GM12878 (cell line): Measurements from ENCODE around the gene PID1. TPM values are rescaled to one million over a fixed set of nuclear protein-coding genes. Genes with fewer than 3 reads are reported as not detected.

ENCODE experiments used
- ATAC-seq: fragments of 200-7000 bp; cut with Tn5 transposase; 3 replicates; pipeline ENCODE4 v1.9.1; 2020; ENCODE audit warnings: mild to moderate bottlenecking, moderate library complexity
- BruUV-seq: library from RNA; stranded (reverse); fragments of 400-500 nt; replicated peaks from 2 replicates; lab custom pipeline; 2021; lab: Mats Ljungman, UMichigan
- CTCF ChIA-PET: fragments of 300-600 bp; sonication (Branson Sonifier 250); formaldehyde crosslinking; extraction: SDS; loops from one replicate; lab custom pipeline; 2021; ENCODE audit warnings: inconsistent platforms; lab: Yijun Ruan, JAX
- POLR2A ChIA-PET: fragments of 350-600 bp; formaldehyde crosslinking; extraction: SDS; loops from one replicate; lab custom pipeline; 2021; ENCODE audit warnings: inconsistent platforms; lab: Charles Lee
- RAD21 ChIA-PET: fragments of 300-600 bp; sonication (Branson Sonifier 250); formaldehyde crosslinking; loops from one replicate; lab custom pipeline; 2023; ENCODE audit warnings: antibody characterized with exemption; ENCODE audit not compliant: unreplicated experiment; lab: Charles Lee
- SMC1A ChIA-PET: fragments of 300-600 bp; sonication (Branson Sonifier 250); formaldehyde crosslinking; loops from one replicate; lab custom pipeline; 2023; ENCODE audit not compliant: unreplicated experiment, uncharacterized antibody; lab: Charles Lee
- DNase-seq: peaks from one replicate; pipeline ENCODE4 v3.0.0-alpha.2; 2011; ENCODE audit warnings: low read depth, low spot score
- FAIRE-seq: peaks from 3 replicates; lab custom pipeline; 2011; peaks lifted over from hg19 to GRCh38; lab: Jason Lieb, UNC
- H2AFZ ChIP-seq: 2 replicates; pipeline ENCODE4 v1.6.0; 2011; ENCODE audit warnings: low read depth, low read length, control low read depth; ENCODE audit not compliant: control insufficient read depth
- H3K27ac ChIP-seq: 2 replicates; pipeline ENCODE4 v1.5.1; 2011; ENCODE audit warnings: control low read depth; ENCODE audit not compliant: control insufficient read depth, insufficient read depth
- H3K27me3 ChIP-seq, 2 experiments: replicated peaks in 1 of 2; 2 replicates each; pipeline versions ENCODE4 v1.6.0 to v1.6.1; 2011; ENCODE audit warnings: low read length in 1 of 2; ENCODE audit not compliant: control insufficient read depth in 2 of 2, insufficient read depth in 2 of 2
- H3K36me3 ChIP-seq, 2 experiments: 2 replicates each; pipeline ENCODE4 v1.5.1; 2011; ENCODE audit warnings: low read length in 1 of 2; ENCODE audit not compliant: control insufficient read depth in 2 of 2, insufficient read depth in 2 of 2
- H3K4me1 ChIP-seq: 2 replicates; pipeline ENCODE4 v1.6.1; 2011; ENCODE audit warnings: mild to moderate bottlenecking, low read length, moderate library complexity, mixed read lengths; ENCODE audit not compliant: control insufficient read depth, insufficient read depth
- H3K4me2 ChIP-seq: 2 replicates; pipeline ENCODE4 v1.6.0; 2011; ENCODE audit warnings: control low read depth; ENCODE audit not compliant: control insufficient read depth, insufficient read depth
- H3K4me3 ChIP-seq: fragments of 200-600 bp; sonication (generic); 2 replicates; pipeline ENCODE4 v1.5.1; 2016
- H3K79me2 ChIP-seq: 2 replicates; pipeline ENCODE4 v1.6.0; 2011; ENCODE audit warnings: low read length; ENCODE audit not compliant: control insufficient read depth, insufficient read depth
- H3K9ac ChIP-seq: 2 replicates; pipeline ENCODE4 v1.8.0; 2011; ENCODE audit warnings: low read length, control low read depth, mixed read lengths; ENCODE audit not compliant: control insufficient read depth, insufficient read depth
- H3K9me3 ChIP-seq: replicated peaks from 3 replicates; pipeline ENCODE4 v1.5.1; 2011; ENCODE audit warnings: mild to moderate bottlenecking, low read length; ENCODE audit not compliant: control insufficient read depth, insufficient read depth
- H4K20me1 ChIP-seq: 2 replicates; pipeline ENCODE4 v1.6.0; 2011; ENCODE audit not compliant: control insufficient read depth, insufficient read depth
- BCLAF1 ChIP-seq: fragments of 450-650 bp; IDR thresholded peaks from 2 replicates; pipeline ENCODE4 v1.6.1; 2017; ENCODE audit warnings: antibody characterized with exemption, mild to moderate bottlenecking, moderate library complexity
- BRCA1 ChIP-seq: IDR thresholded peaks from 2 replicates; pipeline ENCODE4 v1.6.1; 2011; ENCODE audit warnings: low read depth, low read length, improper control_type of control experiment
- CHD4 ChIP-seq: fragments of 200-600 bp; sonication (generic); IDR thresholded peaks from 2 replicates; pipeline ENCODE4 v1.6.1; 2016; ENCODE audit warnings: mild to moderate bottlenecking
- EED ChIP-seq: sonication (generic); IDR thresholded peaks from 2 replicates; pipeline ENCODE4 v1.6.1; 2016; ENCODE audit warnings: antibody characterized with exemption, low read depth
- HDAC6 ChIP-seq: fragments of 200-600 bp; sonication (generic); IDR thresholded peaks from one replicate; pipeline ENCODE4 v1.8.0; 2017; ENCODE audit warnings: antibody characterized with exemption; ENCODE audit not compliant: unreplicated experiment
- HDGF ChIP-seq: fragments of 450-650 bp; IDR thresholded peaks from 2 replicates; pipeline ENCODE4 v1.6.1; 2016; ENCODE audit warnings: antibody characterized with exemption
- IKZF1 ChIP-seq: fragments of 450-650 bp; conservative IDR thresholded peaks from 2 replicates; pipeline ENCODE4 v1.6.1; 2017; ENCODE audit warnings: antibody characterized with exemption, mild to moderate bottlenecking
- MYB ChIP-seq: fragments of 150-350 bp; IDR thresholded peaks from 2 replicates; pipeline ENCODE4 v1.6.1; 2014; ENCODE audit warnings: mild to moderate bottlenecking, low read depth, low read length, borderline replicate concordance
- NFIC ChIP-seq: IDR thresholded peaks from 2 replicates; pipeline ENCODE4 v1.6.1; 2012; ENCODE audit warnings: low read depth, mild to moderate bottlenecking, inconsistent platforms, low read length, moderate library complexity
- RBBP5 ChIP-seq: fragments of 200-600 bp; sonication (generic); conservative IDR thresholded peaks from 2 replicates; pipeline ENCODE4 v1.6.1; 2016
- TBL1XR1 ChIP-seq: IDR thresholded peaks from 2 replicates; pipeline ENCODE4 v1.6.1; 2012; ENCODE audit warnings: low read depth, low read length, improper control_type of control experiment
- YY1 ChIP-seq: IDR thresholded peaks from 2 replicates; pipeline ENCODE4 v1.6.1; 2011; ENCODE audit warnings: low read depth, mild to moderate bottlenecking, low read length
- WGBS: methylation state at CpG from one replicate; pipeline ENCODE4 v1.1.6; 2016; ENCODE audit warnings: low lambda C conversion rate; ENCODE audit not compliant: insufficient replicate concordance, insufficient coverage; ENCODE audit errors: missing lambda C conversion rate; 5-methylcytosine and 5-hydroxymethylcytosine counted together
- in situ Hi-C: fragments of 300-500 bp; cut with MboI; formaldehyde crosslinking; loops from 9 replicates; pipeline ENCODE4 v1.14.3; 2018; ENCODE audit warnings: mixed read lengths
- intact Hi-C: fragments of 100-400 bp; cut with micrococcal nuclease; formaldehyde crosslinking; loops from one replicate; pipeline ENCODE4 v1.14.2; 2022; ENCODE audit not compliant: unreplicated experiment
- polyA plus RNA-seq, 11 experiments: library from polyadenylated mRNA; depleted of rRNA in 4 of 11; unstranded in 6 of 11; stranded (reverse) in 5 of 11; fragments of >200 nt; fragmentation: Nextera tagmentation in 4 of 11; fragmentation: Illumina TruSeq in 1 of 11; extraction: Ambion mirVana in 4 of 11; extraction: Trizol in 1 of 11; gene quantifications; 1 replicate in 1 of 11; 2 replicates in 10 of 11; pipeline versions ENCODE4 v1.2.1 to v1.2.3, GENCODE V29; 2011 to 2016; ENCODE audit warnings: inconsistent platforms in 2 of 11, missing spikeins in 2 of 11, low read depth in 1 of 11
- total RNA-seq, 4 experiments: library from RNA; depleted of rRNA in 3 of 4; stranded (reverse); fragments of >200 nt in 3 of 4; fragmentation: Illumina TruSeq in 1 of 4; extraction: Trizol in 1 of 4; gene quantifications; 2 replicates each; pipeline versions ENCODE4 v1.2.1 to v1.2.3, GENCODE V29; 2013 to 2021

Gene PID1
- total and polyA plus RNA-seq, 10 of the 15 experiments (the other 5 are each of a cell fraction or from before 2014, with no cell fraction given), result not detected

DNA sequence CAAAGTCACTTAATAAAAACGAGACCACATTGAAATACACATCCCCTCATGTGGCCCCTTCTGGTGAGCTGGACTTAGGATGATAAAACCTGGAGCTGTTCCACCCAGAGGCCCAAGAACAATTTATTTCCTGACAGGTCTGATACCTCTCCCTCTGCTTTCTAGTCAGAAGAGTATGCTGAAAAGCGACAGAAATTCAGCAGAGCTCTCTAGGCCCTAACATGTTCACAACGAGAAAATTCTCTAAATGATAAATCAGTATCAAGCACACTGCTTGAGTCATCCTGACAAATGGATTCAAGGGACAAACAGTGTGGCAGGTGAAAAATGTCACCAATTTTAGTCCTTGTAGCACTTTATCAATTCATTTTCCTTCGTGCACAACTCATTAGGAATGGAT is 233.5 kb downstream of the PID1 start:
- DNase-seq, result no peak
- Histone ChIP-seq H3K4me2 (no peak overlapping the region), H3K36me3 (no peaks in the 10 kb centered on the region), H4K20me1 (no peaks in the 10 kb centered on the region)
- intact Hi-C loops, result no loop called here
- TF ChIP-seq RBBP5, result no peak
- no peak for TF ChIP-seq NFIC
- no peak for TF ChIP-seq HDAC6
- no peak for TF ChIP-seq HDGF
- no peak for TF ChIP-seq CHD4
- TF ChIP-seq IKZF1, result no peak
- TF ChIP-seq MYB, result no peak
- TF ChIP-seq TBL1XR1, result no peak
- no peak for TF ChIP-seq YY1
- TF ChIP-seq BCLAF1, result no peak
- TF ChIP-seq EED, result no peak
- TF ChIP-seq BRCA1, result no peak
- TF ChIP-seq, all 136 proteins: peak for 0
- WGBS, result 0% methylated on average over 4 of the region's 4 CpGs
- in situ Hi-C loops, result no loop called here
- Histone ChIP-seq H3K9me3 (no peaks in the 10 kb centered on the region), H3K79me2 (no peaks in the 10 kb centered on the region), H3K27ac (no peak overlapping the region), H3K4me1 (no peaks in the 10 kb centered on the region), H3K4me3 (no peak overlapping the region), H3K9ac (no peak overlapping the region), H3K27me3 (no peaks in the 10 kb centered on the region; a peak in 1 of 4 replicates), H2AFZ (no peak overlapping the region)
- ATAC-seq, result no peak
- RAD21 ChIA-PET, result no interaction called here
- no peak for FAIRE-seq
- BruUV-seq, result no TSS peak
- CTCF ChIA-PET, result interaction anchor here (1.0 kb wide), 1 partner anchor 11 kb away, joined by 3 read pairs; no protein-coding TSS in a partner anchor
- SMC1A ChIA-PET, result no interaction called here
- POLR2A ChIA-PET, result no interaction called here
